ENCODE measurements around the gene FLG2. TPM values are rescaled to one million over a fixed set of nuclear protein-coding genes. Genes with fewer than 3 reads are reported as not detected.

The FLG2 gene
- polyA plus RNA-seq, 1 donor from 2014 or later = not detected

- Histone ChIP-seq H3K79me2 (replicated peaks; ENCODE audit: insufficient read depth, low read length) (no peaks in the 10 kb centered on the region), H3K9me3 (ENCODE audit: low read length) (no peaks in the 10 kb centered on the region), H3K4me2 (ENCODE audit: low read length) (no peak overlapping the region), H3K36me3 (ENCODE audit: insufficient read depth, low read length) (no peaks in the 10 kb centered on the region), H3K27ac (ENCODE audit: low read length) (no peak overlapping the region), H3K27me3 (ENCODE audit: insufficient read depth, low read depth, low read length) (no peaks in the 10 kb centered on the region), H3F3A (ENCODE audit: insufficient read depth, low read length, poor library complexity, severe bottlenecking) (no peaks in the 10 kb centered on the region), H4K20me1 (ENCODE audit: insufficient read depth) (no peaks in the 10 kb centered on the region), H3K4me3 (ENCODE audit: low read length) (no peak overlapping the region), H3K9ac (ENCODE audit: low read length) (no peak overlapping the region), H3K9me2 (ENCODE audit: insufficient read depth, low read length) (no peaks in the 10 kb centered on the region), H2AFZ (ENCODE audit: low read depth, low read length) (no peak overlapping the region)
- TF ChIP-seq TAF1 (IDR thresholded peaks at IDR 0.05; ENCODE audit: low read depth) (no peak), RAD21 (conservative IDR thresholded peaks at IDR 0.05) (no peak), EP300 (conservative IDR thresholded peaks at IDR 0.05; ENCODE audit: poor library complexity, severe bottlenecking) (no peak)
Observed at GRCh38 chr1:152374451-152374850, 14.6 kb upstream of the FLG2 start.

- Histone ChIP-seq H3K27me3 (ENCODE audit: insufficient read depth, low read depth, low read length) (no peaks in the 10 kb centered on the region), H3K4me3 (ENCODE audit: low read length) (no peak overlapping the region), H3K9ac (ENCODE audit: low read length) (no peak overlapping the region), H3F3A (ENCODE audit: insufficient read depth, low read length, poor library complexity, severe bottlenecking) (no peaks in the 10 kb centered on the region), H3K4me2 (ENCODE audit: low read length) (no peak overlapping the region), H3K79me2 (replicated peaks; ENCODE audit: insufficient read depth, low read length) (no peaks in the 10 kb centered on the region), H3K9me2 (ENCODE audit: insufficient read depth, low read length) (no peaks in the 10 kb centered on the region), H3K27ac (ENCODE audit: low read length) (no peak overlapping the region), H2AFZ (ENCODE audit: low read depth, low read length) (no peak overlapping the region), H4K20me1 (ENCODE audit: insufficient read depth) (no peaks in the 10 kb centered on the region), H3K9me3 (ENCODE audit: low read length) (peaks cover 6% of the 10 kb centered on the region), H3K36me3 (ENCODE audit: insufficient read depth, low read length) (no peaks in the 10 kb centered on the region)
- TF ChIP-seq EZH2 (IDR thresholded peaks at IDR 0.05; ENCODE audit: borderline replicate concordance, insufficient read depth, low read length, poor library complexity, severe bottlenecking) (no peak), REST (IDR thresholded peaks at IDR 0.05; ENCODE audit: borderline replicate concordance) (no peak), SMC3 (conservative IDR thresholded peaks at IDR 0.05; ENCODE audit: poor library complexity) (no peak), RAD21 (conservative IDR thresholded peaks at IDR 0.05) (no peak), POLR2AphosphoS5 (IDR thresholded peaks at IDR 0.05) (no peak), MXI1 (conservative IDR thresholded peaks at IDR 0.05; ENCODE audit: poor library complexity, severe bottlenecking) (no peak), TAF1 (IDR thresholded peaks at IDR 0.05; ENCODE audit: low read depth) (no peak)
Observed at GRCh38 chr1:152372672-152373071, 12.9 kb upstream of the FLG2 start.

GRCh38 chr1:152367436-152367835 is 7.6 kb upstream of the FLG2 start:
- Histone ChIP-seq H2AFZ (ENCODE audit: low read depth, low read length) (no peak overlapping the region), H3F3A (ENCODE audit: insufficient read depth, low read length, poor library complexity, severe bottlenecking) (no peaks in the 10 kb centered on the region), H3K4me3 (ENCODE audit: low read length) (no peak overlapping the region), H4K20me1 (ENCODE audit: insufficient read depth) (no peaks in the 10 kb centered on the region), H3K79me2 (replicated peaks; ENCODE audit: insufficient read depth, low read length) (no peaks in the 10 kb centered on the region), H3K4me2 (ENCODE audit: low read length) (no peak overlapping the region), H3K27me3 (ENCODE audit: insufficient read depth, low read depth, low read length) (no peaks in the 10 kb centered on the region), H3K9me2 (ENCODE audit: insufficient read depth, low read length) (no peaks in the 10 kb centered on the region), H3K27ac (ENCODE audit: low read length) (no peak overlapping the region), H3K9ac (ENCODE audit: low read length) (no peak overlapping the region), H3K36me3 (ENCODE audit: insufficient read depth, low read length) (no peaks in the 10 kb centered on the region), H3K9me3 (ENCODE audit: low read length) (peaks cover 6% of the 10 kb centered on the region)
- TF ChIP-seq TAF1 (IDR thresholded peaks at IDR 0.05; ENCODE audit: low read depth) = no peak
- TF ChIP-seq POLR2AphosphoS5 (IDR thresholded peaks at IDR 0.05) = no peak
- no peak for TF ChIP-seq REST (IDR thresholded peaks at IDR 0.05; ENCODE audit: borderline replicate concordance)
- TF ChIP-seq EP300 (conservative IDR thresholded peaks at IDR 0.05; ENCODE audit: poor library complexity, severe bottlenecking) = no peak
- no peak for TF ChIP-seq MXI1 (conservative IDR thresholded peaks at IDR 0.05; ENCODE audit: poor library complexity, severe bottlenecking)
- no peak for TF ChIP-seq EZH2 (IDR thresholded peaks at IDR 0.05; ENCODE audit: borderline replicate concordance, insufficient read depth, low read length, poor library complexity, severe bottlenecking)
- TF ChIP-seq RAD21 (conservative IDR thresholded peaks at IDR 0.05) = no peak
- no peak for TF ChIP-seq SMC3 (conservative IDR thresholded peaks at IDR 0.05; ENCODE audit: poor library complexity)
- no peak for TF ChIP-seq CTCF (IDR thresholded peaks at IDR 0.05; ENCODE audit: poor library complexity, severe bottlenecking)

All from neural cell (in vitro differentiated cells).